Sciatic nerve (tissue), 2 donors: ENCODE data around the gene NCOA1. TPM values are rescaled to one million over a fixed set of nuclear protein-coding genes. Genes with fewer than 3 reads are reported as not detected.

Experiments used
- ATAC-seq: fragments of 200-7000 bp; cut with Tn5 transposase; one replicate; pipeline ENCODE4 v1.9.1; 2020; ENCODE audit warnings: mild to moderate bottlenecking, moderate library complexity
- DNase-seq: peaks from one replicate; pipeline ENCODE4 v3.0.0-alpha.2; 2020; ENCODE audit warnings: low spot score
- intact Hi-C: fragments of 100-400 bp; cut with DNase I; formaldehyde crosslinking; loops from one replicate; pipeline ENCODE4 v1.14.2; 2022
- total RNA-seq: library from RNA; stranded (reverse); fragmentation: NEBNext Ultra II Directional; extraction: Animal tissue kit (Norgen Biotek cat#: 25700); gene quantifications from one replicate; pipeline ENCODE4 v1.2.1, GENCODE V29; 2021
- donor health status: DM: no; HTN: no; CAD: no.
- donor health status: DM: no; HTN: no; CAD: no.

Gene NCOA1
- total RNA-seq, 1 donor from 2014 or later: 89.7 TPM

DNA sequence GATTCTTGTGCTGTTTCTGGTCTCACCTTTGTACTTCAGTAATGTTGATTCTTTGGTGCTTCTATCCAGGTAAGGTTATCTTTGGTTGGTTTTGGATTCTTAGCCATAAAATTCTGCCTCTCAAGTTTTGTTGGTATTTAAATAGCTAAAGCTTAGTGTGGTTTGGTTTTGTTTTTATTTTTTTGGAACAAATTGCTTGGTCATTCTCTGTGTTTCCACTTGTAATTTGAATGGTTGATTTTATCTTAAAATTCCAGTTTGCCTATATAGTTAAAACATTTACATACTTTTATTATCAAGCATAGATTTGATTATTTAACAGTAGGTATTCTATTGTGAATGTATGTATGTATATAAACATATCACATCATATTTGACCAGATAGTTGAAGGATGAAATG lies 6.6 kb downstream of the NCOA1 start:
- intact Hi-C loops: no loop called here
- DNase-seq (no peak), ATAC-seq (no peak)

DNA sequence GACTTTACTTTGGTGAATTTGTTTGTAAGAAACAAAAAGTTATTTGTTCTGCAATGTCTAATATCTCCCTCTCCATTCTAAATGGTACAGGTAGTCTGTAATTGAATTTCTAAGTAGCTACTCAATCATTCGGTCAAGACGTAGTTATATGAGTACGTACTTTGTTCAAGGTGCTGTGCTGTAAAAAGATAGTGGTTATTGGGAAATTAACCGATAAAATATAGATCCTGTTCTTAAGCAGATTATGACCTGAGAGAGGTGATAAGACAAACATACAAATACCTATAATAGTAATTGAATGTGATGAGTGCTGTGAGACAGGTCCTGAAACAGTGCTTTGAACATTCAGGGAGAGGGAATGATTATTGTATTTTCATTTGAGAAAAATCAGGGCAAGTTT lies 7.1 kb downstream of the NCOA1 start:
- DNase-seq (no peak), ATAC-seq (no peak)
- intact Hi-C loops: no loop called here

DNA sequence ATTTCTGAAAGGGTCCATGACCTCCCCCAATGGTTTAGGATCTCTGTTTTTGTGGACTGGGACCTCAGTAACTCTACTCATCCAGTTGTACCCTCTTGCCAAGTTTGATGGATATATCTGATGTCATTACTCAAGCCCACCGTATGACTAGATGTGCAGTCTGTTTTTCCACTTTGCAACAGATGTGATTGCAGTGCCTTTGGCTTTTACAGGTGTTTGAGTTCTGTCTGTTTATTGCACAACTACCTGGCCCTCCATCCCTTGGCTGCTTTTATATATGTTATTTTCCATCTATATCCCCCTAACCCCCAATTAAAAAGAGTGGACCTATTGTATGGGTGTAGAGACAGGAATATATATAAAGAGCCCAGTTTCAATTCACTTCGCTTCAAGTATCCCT lies 10.8 kb downstream of the NCOA1 start:
- ATAC-seq (no peak), DNase-seq (no peak)
- intact Hi-C loops: no loop called here

DNA sequence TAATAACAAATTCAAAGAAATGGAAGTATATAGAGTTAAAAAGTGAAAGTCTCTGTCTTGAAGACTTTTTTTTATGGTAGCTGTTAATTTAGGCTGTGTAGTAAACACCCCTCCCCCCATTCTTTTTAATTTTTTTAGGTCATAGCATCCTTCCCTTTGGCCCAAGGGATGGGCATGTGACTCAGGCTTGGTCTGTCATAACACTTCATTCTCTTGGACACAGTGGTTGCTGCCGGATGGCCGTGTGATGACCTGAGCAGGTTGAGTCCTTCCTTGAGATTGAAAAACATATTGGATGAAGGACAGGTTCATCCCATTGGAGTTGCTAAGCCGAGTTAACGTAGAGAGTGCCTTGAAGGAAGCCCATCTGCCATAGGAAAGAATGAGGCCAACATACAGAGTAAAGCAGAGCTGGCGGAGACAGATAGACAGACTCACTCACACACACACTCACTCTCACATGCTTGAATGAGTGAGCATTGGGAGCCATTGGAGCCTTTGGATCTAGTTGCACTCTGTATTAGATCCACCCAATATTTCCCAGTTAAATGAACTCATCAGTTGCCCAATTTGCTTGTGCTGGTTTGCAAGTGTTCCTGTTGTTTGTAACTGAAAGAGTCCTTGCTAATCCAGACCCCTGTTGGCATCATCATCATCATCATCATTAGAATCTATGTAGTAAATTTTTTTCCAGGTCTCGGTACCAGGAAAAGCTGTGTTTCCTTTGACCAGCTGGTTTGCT lies 14.7 kb downstream of the NCOA1 start:
- ATAC-seq (no peak), DNase-seq (no peak)
- intact Hi-C loops: no loop called here

DNA sequence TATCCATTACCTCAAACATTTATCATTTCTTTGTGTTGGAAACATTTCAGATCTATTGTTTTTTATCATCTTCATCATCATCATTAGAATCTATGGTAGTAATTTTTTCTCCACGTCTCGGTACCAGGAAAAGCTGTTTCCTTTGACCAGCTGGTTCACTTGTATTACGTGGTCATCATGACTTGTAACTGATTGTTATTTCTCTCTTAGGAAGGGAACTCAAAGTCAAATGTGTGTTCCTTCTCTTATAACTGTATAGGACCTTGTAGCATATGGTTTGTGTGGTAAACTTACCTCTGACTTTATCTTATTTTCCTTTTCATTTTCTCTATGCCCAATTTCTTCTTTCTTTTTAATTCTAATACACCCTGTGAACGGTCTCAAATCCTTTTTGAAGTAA lies 16.5 kb downstream of the NCOA1 start:
- DNase-seq: no peak
- intact Hi-C loops: no loop called here
- ATAC-seq: no peak

DNA sequence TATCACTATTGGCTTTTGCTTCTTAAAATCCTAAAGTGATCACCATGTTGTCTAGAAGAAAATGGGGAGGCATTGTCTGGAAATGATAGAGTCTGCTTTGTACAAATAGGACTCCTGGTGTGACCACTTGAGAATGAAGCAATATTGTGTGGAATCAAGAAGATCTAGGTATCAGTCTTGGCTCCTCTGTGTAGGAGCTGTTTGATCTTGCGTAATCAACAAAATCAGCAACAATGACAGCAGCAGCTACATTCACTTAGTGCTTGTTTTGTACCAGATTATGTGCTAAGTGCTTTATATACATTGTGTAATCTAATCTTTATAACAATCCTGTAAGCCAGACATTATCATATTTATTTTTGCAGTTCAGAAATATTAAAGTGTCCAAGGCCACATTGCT lies 17.8 kb downstream of the NCOA1 start:
- DNase-seq: no peak
- no peak for ATAC-seq
- intact Hi-C loops: no loop called here

DNA sequence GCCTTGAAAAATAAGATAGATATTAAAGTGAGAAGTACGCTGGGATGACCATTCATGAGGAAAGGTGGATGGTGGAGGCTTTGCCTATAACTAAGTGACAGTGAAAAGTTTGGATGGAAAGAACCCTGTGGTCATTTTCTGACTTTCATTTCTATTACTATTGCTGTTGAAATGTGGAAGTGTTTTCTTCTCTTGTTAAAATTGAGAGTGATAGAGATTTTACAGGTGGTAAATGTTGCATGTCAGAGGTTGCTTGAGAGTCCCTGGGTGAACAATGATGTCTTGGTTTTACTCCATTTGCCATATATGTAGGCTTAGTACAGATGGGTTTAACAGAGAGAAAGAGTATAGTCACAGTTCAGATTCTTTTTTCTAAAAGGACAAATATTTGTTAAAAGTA lies 18.4 kb downstream of the NCOA1 start:
- DNase-seq: no peak
- ATAC-seq: no peak
- intact Hi-C loops: no loop called here

DNA sequence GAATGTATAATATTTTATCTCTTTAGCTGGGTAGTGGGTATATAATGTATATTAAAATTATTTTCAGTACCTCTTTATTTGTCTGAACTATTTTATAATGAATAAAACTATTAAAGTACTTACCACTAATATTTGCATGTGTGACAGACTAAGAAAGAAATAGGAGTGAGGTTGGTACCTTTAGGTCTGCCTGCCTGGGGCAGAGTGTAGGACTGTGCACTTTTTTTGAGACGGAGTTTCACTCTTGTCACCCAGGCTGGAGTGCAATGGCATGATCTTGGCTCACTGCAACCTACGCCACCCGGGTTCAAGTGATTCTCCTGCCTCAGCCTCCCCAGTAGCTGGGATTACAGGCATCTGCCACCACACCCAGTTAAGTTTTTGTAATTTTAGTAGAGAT lies 18.8 kb downstream of the NCOA1 start:
- DNase-seq (no peak), ATAC-seq (no peak)
- intact Hi-C loops: no loop called here

DNA sequence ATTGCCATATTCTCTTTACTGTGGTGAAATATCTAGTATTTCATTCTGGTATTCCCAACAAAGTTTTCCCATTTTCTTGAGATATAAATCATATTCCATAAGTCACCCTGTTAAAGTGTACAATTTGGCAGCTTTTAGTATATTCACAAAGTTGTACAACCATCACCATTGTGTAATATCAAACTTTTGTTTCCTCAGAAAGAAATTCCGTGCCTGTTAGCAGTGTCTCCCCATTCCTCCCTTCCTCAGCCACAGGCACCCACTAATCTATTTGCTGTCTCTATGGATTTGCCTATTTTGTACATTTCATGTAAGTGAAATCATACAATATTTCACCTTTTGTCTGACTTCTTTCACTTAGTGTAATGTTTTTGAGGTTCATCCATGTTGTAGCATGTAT lies 19.7 kb downstream of the NCOA1 start:
- DNase-seq (no peak), ATAC-seq (no peak)
- intact Hi-C loops: no loop called here

DNA sequence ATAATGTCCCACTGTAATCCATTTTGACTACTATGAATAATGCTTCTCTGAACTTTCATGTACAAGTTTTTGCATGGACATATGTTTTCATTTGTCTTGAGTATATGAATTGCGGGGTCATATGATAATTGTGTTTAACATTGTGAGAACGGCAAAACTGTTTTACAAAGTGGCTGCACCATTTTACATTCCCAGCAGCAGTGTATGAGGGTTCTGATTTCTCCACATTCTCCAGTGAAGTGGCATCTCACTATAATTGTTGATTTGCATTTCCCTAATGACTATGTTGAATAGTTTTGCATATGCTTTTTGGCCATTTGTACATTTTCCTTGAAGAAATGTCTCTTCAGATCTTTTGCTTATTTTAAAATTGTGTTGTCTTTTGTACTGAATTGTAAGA lies 20.1 kb downstream of the NCOA1 start:
- ATAC-seq (no peak), DNase-seq (no peak)
- intact Hi-C loops: no loop called here

DNA sequence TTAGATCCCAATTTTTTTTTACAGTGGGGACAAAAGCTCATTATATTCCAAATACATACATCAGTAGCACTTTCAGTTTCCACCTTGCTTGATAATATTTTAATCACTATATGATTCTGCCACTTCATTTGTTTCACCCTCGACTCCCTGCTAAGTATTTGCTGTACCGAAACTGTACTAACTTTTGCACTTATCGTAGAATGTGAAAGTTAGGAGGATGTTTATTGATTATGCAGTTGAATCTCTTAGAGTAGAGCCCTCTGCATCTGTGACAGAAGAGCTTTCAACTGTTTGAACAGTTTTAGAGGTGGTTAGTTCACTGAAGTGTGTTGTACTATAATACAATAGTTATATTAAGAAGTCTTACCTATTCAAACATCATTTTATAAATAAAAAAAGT lies 20.8 kb downstream of the NCOA1 start:
- no peak for DNase-seq
- ATAC-seq: no peak
- intact Hi-C loops: no loop called here

DNA sequence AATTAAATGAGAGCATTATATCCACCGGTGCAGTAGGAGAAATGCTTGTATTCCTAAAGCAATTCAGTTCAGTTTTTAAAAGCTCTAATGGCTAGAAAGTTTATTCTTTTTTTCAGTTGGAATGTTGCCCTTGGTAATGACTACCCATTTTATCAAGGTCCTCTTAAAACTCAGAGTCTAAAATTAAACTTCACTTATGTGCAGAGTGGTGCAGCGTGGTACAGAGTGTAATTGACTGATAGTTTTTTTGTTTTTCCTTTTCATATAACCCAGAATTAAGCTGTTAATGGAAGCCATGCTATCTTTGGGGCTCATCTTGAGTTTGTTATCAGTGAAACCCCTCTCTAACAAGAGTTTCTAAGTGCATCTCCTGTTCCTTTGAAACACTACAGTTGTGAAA lies 21.4 kb downstream of the NCOA1 start:
- ATAC-seq (no peak), DNase-seq (no peak)
- intact Hi-C loops: no loop called here

DNA sequence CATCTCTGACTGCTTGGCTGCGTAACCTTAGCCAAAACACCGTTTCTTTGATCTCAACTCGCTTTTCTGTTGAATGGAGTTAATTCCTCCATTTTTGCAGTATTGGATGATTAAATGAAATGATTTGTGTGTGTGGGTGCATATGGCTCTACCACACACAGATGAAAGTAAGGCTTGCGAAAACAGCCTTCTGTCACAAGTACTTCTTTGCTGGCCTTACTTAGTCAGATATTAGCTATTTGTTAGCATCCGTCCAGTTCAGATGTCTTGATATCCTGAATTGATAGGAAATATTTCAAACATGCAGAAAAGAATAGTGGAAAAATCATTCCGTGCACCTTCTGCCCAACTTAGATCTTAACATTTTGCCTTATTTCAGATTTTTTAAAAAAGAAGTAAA lies 21.8 kb downstream of the NCOA1 start:
- ATAC-seq: no peak
- DNase-seq: no peak
- intact Hi-C loops: no loop called here

DNA sequence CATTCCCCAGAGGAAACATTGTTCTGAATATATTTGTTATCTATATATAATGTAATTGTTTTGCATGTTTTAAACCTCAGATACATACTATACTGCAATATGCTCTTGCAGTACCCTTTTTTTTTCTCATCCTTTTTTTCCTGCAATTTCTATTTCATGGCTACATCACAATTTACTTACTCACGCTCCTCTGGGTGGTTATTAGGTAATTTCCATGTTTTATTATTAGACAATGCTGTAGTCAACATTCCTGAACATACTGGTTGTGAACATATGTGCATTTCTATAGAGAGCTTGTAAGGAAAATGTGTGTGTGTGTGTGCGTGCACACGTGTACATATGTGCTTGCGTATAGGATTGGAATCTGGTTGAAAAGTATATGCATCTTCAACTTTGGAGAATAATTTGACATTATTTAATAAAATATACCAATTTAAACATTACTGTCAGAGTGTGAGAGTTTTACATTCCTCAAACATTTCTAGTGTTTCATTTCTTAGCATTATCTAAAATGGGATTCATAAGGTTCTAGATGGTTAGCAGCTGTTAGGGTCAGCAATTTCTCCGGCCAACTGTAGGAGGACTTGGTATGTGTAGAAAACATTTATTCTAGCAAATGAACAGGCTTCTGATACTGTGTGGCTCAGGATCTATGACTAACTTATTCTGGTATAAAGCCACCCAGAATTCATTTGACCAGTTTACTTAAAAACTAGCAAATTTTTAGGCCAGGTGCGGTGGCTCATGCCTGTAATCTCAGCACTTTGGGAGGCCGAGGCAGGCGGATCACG lies 22.4 kb downstream of the NCOA1 start:
- intact Hi-C loops: no loop called here
- DNase-seq (no peak), ATAC-seq (no peak)

DNA sequence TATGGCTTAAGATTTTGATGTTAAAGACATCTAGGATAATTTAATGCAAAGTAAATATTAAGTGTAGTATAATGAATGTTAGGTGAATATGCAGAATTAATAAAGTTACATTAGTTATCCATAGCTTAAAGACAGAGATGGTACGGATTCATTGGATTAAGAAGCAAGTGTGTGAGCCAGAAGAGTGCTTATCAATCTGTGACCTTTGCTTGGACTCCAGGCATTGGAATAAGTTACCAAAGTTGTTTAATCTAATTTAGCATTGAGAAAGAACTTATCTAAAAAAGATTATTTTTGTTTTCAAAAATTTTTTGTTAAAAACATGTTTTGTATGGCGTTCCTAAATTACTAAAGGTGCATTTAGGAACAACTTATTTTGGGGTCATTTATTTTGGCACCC lies 23.8 kb downstream of the NCOA1 start:
- intact Hi-C loops: no loop called here
- no peak for ATAC-seq
- no peak for DNase-seq

DNA sequence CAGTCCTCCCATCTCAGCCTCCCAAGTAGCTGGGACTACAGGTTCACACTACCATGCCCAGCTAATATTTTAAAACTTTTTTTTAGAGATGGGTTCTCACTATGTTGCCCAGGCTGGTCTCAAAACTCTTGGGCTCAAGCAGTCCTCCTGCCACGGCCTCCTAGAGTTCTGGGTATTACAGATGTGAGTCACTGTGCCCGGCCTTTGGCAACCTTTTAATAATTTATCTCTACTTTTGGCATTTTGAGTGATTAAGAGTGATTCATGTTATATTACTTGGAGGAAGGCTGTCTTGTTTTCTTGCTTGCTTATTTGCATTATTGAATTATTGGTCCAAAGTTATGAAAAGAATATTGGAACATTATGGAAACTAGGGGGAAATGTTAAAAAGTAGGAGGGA lies 24.3 kb downstream of the NCOA1 start:
- DNase-seq (no peak), ATAC-seq (no peak)
- intact Hi-C loops: no loop called here

DNA sequence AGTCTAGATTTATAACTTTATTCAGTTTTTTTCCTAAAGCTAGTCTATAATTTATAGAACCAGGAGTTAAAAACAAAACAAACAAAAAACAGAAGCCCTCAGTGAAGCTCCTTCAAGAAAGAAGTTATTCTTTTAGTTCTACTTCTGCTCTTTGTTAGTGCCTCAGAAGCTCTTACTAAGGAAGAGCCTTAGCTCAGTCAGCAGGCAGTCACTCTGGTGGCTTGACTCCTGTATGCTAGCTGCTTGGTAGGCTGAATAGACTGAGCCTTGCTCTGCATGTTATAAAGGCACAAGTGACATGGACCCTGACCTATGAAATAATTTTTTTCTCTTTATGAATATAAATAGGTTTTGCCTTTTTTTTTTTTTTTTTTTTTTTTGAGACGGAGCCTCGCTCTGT lies 24.8 kb downstream of the NCOA1 start:
- ATAC-seq (no peak), DNase-seq (no peak)
- intact Hi-C loops: no loop called here

DNA sequence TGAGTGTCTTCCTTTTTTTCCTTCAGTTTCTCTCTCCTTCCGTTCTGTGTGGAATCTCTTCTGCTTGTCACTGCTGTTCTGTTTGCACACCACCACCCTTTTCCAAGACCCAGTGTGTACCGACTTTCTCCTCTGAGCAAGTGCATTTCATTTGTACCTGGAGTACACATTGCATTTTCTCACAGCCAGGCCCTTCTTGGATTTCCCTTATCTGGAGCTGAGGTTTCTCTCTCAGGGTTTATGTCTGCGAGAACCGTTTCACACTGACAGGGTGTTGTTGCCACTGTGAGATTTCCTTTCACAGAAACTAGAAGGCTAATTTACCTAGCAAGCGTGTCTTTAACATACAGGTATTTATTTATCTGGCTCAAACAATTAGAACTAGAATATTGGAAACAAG lies 26.2 kb downstream of the NCOA1 start:
- DNase-seq: no peak
- intact Hi-C loops: no loop called here
- ATAC-seq: no peak

DNA sequence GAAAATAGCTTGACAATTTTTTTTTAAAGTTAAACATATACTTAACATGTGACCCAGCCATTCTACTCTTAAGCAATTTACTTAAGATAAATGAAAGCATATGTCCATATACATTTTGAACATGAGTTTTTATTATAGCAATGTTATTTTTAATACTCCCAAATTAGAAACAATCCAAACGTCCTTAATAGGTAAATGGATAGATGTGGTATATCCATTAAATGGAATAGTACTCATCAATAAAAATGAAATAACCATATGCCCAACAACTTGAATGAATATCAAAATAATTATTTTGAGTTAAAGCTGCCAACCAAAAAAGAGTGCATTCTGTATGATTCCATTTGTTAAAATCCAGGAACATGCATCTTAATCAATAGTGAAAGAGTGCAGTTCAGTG lies 29.1 kb downstream of the NCOA1 start:
- DNase-seq: no peak
- intact Hi-C loops: no loop called here

DNA sequence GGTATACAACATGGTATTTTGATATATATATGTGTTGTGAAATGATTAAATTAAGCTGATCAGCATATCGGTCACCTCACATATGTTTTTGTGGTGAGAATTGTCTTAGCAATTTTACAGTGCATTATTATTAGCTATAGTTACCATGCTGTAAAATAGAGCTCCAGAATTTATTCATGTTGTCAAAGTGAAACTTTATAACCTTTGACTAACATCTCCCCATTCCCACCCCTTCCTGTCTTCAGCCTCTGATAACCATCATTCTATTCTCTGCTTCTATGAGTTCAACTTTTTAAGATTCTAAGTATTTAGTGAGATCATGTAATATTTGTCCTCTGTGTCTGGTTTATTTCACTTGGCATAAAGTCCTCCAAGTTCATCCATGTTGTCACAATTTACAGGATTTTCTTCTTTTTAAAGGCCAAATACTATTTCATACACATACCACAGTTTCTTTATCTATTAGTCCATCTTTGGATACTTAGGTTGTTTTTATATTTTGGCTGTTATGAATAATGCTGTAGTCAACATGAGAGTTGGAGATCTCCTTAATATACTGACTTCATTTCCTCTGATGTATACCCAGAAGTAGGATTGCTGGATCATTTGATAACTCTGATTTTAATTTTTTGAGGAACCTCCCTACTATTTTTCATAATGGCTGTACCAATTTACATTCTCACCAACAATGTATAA lies 30.3 kb downstream of the NCOA1 start:
- ATAC-seq: no peak
- DNase-seq: no peak
- intact Hi-C loops: no loop called here

More for the DNA sequence above, 29.1 kb downstream of the NCOA1 start:
- no peak for ATAC-seq
